GM13977 (cell line): ENCODE data around the gene SLC16A10.
"Not testable (repeated sequence)": the region's sequence is repeated elsewhere in the genome, so short reads cannot be mapped to it uniquely, and the experiment has no call there.

ENCODE experiments used
- DNase-seq: peaks from one replicate; pipeline ENCODE4 v3.0.0; 2012; ENCODE audit warnings: low spot score
- CTCF ChIP-seq: IDR thresholded peaks from 2 replicates; pipeline ENCODE4 v1.5.1; 2012; ENCODE audit warnings: mild to moderate bottlenecking, control low read depth; ENCODE audit not compliant: insufficient read depth; ENCODE audit errors: extremely low read depth, missing control alignments
- in situ Hi-C: fragments of 300-500 bp; cut with MboI; formaldehyde crosslinking; loops from one replicate; pipeline ENCODE4 v1.12.0; 2022; ENCODE audit warnings: low sequenced_read_pairs, low pct_unique_long_range_greater_than_20kb, mixed read lengths, inconsistent platforms; ENCODE audit not compliant: unreplicated experiment

The SLC16A10 gene

GRCh38 chr6:111254004-111254778 lies 166.9 kb downstream of the SLC16A10 start:
- no peak for DNase-seq
- TF ChIP-seq CTCF: no peak
- in situ Hi-C loops: loop anchor here (10.0 kb wide), 1 partner anchor 391 kb away; no protein-coding TSS in a partner anchor

GRCh38 chr6:111254779-111255166 lies 167.5 kb downstream of the SLC16A10 start:
- no peak for TF ChIP-seq CTCF

GRCh38 chr6:111255838-111256237 lies 168.5 kb downstream of the SLC16A10 start:
- in situ Hi-C loops: loop anchor here (10.0 kb wide), 1 partner anchor 389 kb away; no protein-coding TSS in a partner anchor
- not testable (repeated sequence) for DNase-seq

More at GRCh38 chr6:111254779-111255166, 167.5 kb downstream of the SLC16A10 start:
- in situ Hi-C loops: loop anchor here (10.0 kb wide), 1 partner anchor 390 kb away; no protein-coding TSS in a partner anchor
- no peak for DNase-seq

GRCh38 chr6:111256646-111257045 lies 169.3 kb downstream of the SLC16A10 start:
- in situ Hi-C loops: loop anchor here (10.0 kb wide), 1 partner anchor 388 kb away; no protein-coding TSS in a partner anchor
- TF ChIP-seq CTCF: no peak
- no peak for DNase-seq

GRCh38 chr6:111258010-111258409 lies 170.7 kb downstream of the SLC16A10 start:
- TF ChIP-seq CTCF: no peak
- no peak for DNase-seq
- in situ Hi-C loops: loop anchor here (10.0 kb wide), 1 partner anchor 387 kb away; no protein-coding TSS in a partner anchor

- no peak for TF ChIP-seq CTCF
- no peak for DNase-seq
- in situ Hi-C loops: loop anchor here (10.0 kb wide), 1 partner anchor 386 kb away; no protein-coding TSS in a partner anchor
Observed at GRCh38 chr6:111258615-111259088, 171.3 kb downstream of the SLC16A10 start.
